HepG2 (cell line): ENCODE data around the gene ACACB. TPM values are rescaled to one million over a fixed set of nuclear protein-coding genes. Genes with fewer than 3 reads are reported as not detected.

Source experiments
- AGO2 ChIP-seq: fragments of 200-400 bp; formaldehyde crosslinking; optimal IDR thresholded peaks from 2 replicates; pipeline ENCODE3; 2017; ENCODE audit warnings: mild to moderate bottlenecking, low read depth, low read length, moderate library complexity
- DNMT1 ChIP-seq: sonication (generic); formaldehyde crosslinking; IDR thresholded peaks from 2 replicates; pipeline ENCODE4 v1.5.1; 2020; ENCODE audit warnings: mild to moderate bottlenecking, missing genetic modification reagents
- ELF4 ChIP-seq: sonication (generic); formaldehyde crosslinking; IDR thresholded peaks from 2 replicates; pipeline ENCODE4 v1.5.0; 2020; ENCODE audit warnings: missing genetic modification reagents, mild to moderate bottlenecking, moderate library complexity, borderline replicate concordance
- JDP2 ChIP-seq: sonication (generic); formaldehyde crosslinking; IDR thresholded peaks from 2 replicates; pipeline ENCODE4 v1.8.1; 2022; ENCODE audit warnings: missing genetic modification reagents, borderline replicate concordance
- NFKBIZ ChIP-seq: IDR thresholded peaks from 2 replicates; pipeline ENCODE4 v1.6.1; 2018; ENCODE audit warnings: missing genetic modification reagents, missing compliant biosample characterization
- NFRKB ChIP-seq: fragments of 450-650 bp; IDR thresholded peaks from 2 replicates; pipeline ENCODE4 v1.6.1; 2017
- NR1H2 ChIP-seq: sonication (generic); formaldehyde crosslinking; IDR thresholded peaks from 2 replicates; pipeline ENCODE4 v1.8.1; 2022; ENCODE audit warnings: low read depth, missing genetic modification reagents, borderline replicate concordance
- PRMT3 ChIP-seq: sonication (generic); formaldehyde crosslinking; IDR thresholded peaks from 2 replicates; pipeline ENCODE4 v1.8.1; 2022; ENCODE audit warnings: low read depth, mild to moderate bottlenecking, moderate library complexity, missing genetic modification reagents, borderline replicate concordance
- PRPF4 ChIP-seq: fragments of 200-400 bp; formaldehyde crosslinking; IDR thresholded peaks from 2 replicates; pipeline ENCODE4 v1.6.1; 2016; ENCODE audit warnings: low read length, low read depth; ENCODE audit not compliant: poor library complexity, severe bottlenecking
- SRY ChIP-seq: sonication (generic); formaldehyde crosslinking; IDR thresholded peaks from 2 replicates; pipeline ENCODE4 v1.8.0; 2022; ENCODE audit warnings: mild to moderate bottlenecking, missing genetic modification reagents
- ZNF12 ChIP-seq: sonication (generic); formaldehyde crosslinking; IDR thresholded peaks from 2 replicates; pipeline ENCODE4 v1.5.0; 2020; ENCODE audit warnings: missing genetic modification reagents
- ZNF430 ChIP-seq: sonication (generic); formaldehyde crosslinking; IDR thresholded peaks from 2 replicates; pipeline ENCODE4 v1.9.0; 2021; ENCODE audit warnings: mild to moderate bottlenecking, missing genetic modification reagents
- ZNF577 ChIP-seq: sonication (generic); formaldehyde crosslinking; IDR thresholded peaks from 2 replicates; pipeline ENCODE4 v1.4.0; 2020; ENCODE audit warnings: mild to moderate bottlenecking, low read depth, missing genetic modification reagents, borderline replicate concordance
- ZNF652 ChIP-seq: IDR thresholded peaks from 2 replicates; pipeline ENCODE4 v1.6.1; 2016; ENCODE audit warnings: low read depth, borderline replicate concordance
- ZNF782 ChIP-seq: sonication (generic); formaldehyde crosslinking; IDR thresholded peaks from 2 replicates; pipeline ENCODE4 v1.4.0; 2020; ENCODE audit warnings: missing genetic modification reagents, mild to moderate bottlenecking, borderline replicate concordance
- polyA plus RNA-seq, 8 experiments: library from polyadenylated mRNA; depleted of rRNA in 3 of 8; stranded (reverse) in 7 of 8; unstranded in 1 of 8; fragments of >200 nt; fragmentation: Illumina TruSeq in 4 of 8; extraction: Trizol in 4 of 8; gene quantifications; 2 replicates each; pipeline versions ENCODE4 v1.2.1 to v1.2.3, GENCODE V29; 2011 to 2016; ENCODE audit warnings: low read depth in 4 of 8, missing spikeins in 1 of 8, mixed read lengths in 1 of 8; ENCODE audit not compliant: insufficient read depth in 1 of 8
- total RNA-seq, 5 experiments: library from RNA; depleted of rRNA; stranded (reverse); fragments of >200 nt; fragmentation: Illumina TruSeq; extraction: Trizol; gene quantifications; 2 replicates each; pipeline ENCODE4 v1.2.3, GENCODE V29; 2016; ENCODE audit warnings: low read depth in 1 of 5
- TF ChIP-seq, protein P1 (sequence below): sonication (generic); formaldehyde crosslinking; IDR thresholded peaks from 2 replicates; pipeline ENCODE4 v1.4.0; 2020; ENCODE audit warnings: mild to moderate bottlenecking, missing genetic modification reagents
- TF ChIP-seq, protein P2 (sequence below): sonication (generic); formaldehyde crosslinking; IDR thresholded peaks from 2 replicates; pipeline ENCODE4 v1.9.0; 2021; ENCODE audit warnings: missing genetic modification reagents, mild to moderate bottlenecking, borderline replicate concordance
- TF ChIP-seq, protein P3 (sequence below): sonication (generic); formaldehyde crosslinking; IDR thresholded peaks from 2 replicates; pipeline ENCODE4 v1.8.1; 2023; ENCODE audit warnings: mild to moderate bottlenecking, inconsistent platforms, moderate library complexity, missing genetic modification reagents, borderline replicate concordance
- TF ChIP-seq, protein P4 (sequence below): sonication (generic); formaldehyde crosslinking; conservative IDR thresholded peaks from 2 replicates; pipeline ENCODE4 v1.4.0; 2020; ENCODE audit warnings: missing genetic modification reagents

The ACACB gene
- total and polyA plus RNA-seq, 2 of the 13 experiments (the other 11 are each of a cell fraction or from before 2014, with no cell fraction given), result 6.2 to 8.6 TPM

DNA sequence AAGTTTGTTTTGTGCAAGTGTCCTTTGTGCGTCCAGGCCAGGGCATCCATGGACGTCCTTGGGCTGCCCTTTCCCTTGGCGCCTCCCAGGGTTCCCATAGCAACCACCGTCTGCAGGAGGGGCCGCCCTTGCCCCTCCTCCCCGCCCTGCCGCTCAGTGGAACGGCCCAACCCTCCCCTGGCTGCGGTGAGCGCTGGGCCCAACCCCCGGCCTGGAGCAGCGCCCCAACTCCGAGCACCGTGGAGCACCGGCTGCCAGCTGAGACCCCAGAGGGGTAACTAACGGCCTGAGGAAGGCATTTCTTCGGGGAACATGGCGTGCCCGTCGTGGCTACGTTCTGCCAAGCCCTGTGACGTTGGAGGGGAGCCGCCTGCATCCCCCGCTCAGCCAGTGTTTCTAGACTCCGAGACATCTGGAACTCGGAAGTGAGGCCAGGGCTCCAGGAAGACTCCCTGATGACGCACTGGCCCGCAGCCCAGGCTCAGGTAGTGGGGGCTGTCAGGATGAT lies 5.3 kb upstream of the ACACB start (continued):
- TF ChIP-seq, protein P1, sequence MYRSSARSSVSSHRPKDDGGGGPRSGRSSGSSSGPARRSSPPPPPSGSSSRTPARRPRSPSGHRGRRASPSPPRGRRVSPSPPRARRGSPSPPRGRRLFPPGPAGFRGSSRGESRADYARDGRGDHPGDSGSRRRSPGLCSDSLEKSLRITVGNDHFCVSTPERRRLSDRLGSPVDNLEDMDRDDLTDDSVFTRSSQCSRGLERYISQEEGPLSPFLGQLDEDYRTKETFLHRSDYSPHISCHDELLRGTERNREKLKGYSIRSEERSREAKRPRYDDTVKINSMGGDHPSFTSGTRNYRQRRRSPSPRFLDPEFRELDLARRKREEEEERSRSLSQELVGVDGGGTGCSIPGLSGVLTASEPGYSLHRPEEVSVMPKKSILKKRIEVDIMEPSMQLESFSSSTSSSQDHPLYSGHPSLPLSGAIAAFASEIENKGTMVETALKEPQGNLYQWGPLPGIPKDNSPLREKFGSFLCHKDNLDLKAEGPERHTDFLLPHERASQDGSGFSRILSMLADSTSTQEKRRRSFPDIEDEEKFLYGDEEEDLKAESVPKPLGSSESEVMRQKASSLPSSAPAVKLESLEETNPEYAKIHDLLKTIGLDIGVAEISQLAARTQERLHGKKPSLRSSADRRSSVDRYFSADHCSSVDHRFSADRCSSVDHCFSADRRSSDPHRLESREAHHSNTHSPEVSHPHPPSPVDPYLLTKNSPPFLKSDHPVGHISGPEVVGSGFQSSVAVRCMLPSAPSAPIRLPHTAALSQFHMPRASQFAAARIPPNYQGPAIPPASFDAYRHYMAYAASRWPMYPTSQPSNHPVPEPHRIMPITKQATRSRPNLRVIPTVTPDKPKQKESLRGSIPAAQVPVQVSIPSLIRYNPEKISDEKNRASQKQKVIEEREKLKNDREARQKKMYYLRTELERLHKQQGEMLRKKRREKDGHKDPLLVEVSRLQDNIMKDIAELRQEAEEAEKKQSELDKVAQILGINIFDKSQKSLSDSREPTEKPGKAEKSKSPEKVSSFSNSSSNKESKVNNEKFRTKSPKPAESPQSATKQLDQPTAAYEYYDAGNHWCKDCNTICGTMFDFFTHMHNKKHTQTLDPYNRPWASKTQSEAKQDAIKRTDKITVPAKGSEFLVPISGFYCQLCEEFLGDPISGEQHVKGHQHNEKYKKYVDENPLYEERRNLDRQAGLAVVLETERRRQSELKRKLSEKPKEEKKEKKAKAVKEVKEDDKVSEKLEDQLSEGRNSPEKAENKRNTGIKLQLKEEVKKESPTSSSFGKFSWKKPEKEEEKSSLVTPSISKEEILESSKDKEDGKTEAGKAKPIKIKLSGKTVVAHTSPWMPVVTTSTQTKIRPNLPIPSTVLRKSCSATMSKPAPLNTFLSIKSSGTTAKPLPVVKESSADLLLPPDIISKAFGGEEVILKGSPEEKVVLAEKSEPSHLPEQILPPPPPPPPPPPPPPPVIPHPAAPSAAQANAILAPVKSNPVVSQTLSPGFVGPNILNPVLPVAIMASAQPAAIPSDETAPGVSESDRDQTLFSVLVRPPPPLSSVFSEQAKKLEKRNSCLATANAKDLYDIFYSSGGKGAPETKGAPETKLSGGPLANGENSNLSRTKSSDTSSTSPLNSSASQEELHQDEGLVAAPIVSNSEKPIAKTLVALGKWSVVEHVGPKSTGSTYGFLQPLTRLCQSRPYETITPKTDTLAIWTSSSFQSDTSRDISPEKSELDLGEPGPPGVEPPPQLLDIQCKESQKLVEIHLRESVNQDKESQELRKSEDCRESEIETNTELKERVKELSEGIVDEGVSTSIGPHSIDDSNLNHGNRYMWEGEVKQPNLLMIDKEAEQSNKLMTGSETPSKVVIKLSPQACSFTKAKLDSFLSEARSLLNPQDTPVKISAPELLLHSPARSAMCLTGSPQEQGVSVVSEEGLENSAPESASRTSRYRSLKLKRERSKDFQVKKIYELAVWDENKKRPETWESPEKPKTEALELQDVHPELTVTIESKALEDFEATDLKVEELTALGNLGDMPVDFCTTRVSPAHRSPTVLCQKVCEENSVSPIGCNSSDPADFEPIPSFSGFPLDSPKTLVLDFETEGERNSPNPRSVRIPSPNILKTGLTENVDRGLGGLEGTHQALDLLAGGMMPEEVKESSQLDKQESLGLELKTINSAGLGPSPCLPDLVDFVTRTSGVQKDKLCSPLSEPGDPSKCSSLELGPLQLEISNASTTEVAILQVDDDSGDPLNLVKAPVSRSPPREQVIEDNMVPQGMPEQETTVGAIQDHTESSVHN, result no peak
- TF ChIP-seq ZNF430 (CRISPR knock-in tag) (no peak), ZNF652 (CRISPR knock-in tag) (no peak), SRY (CRISPR knock-in tag) (peak; percentile 73; the same call in 1 of the 2 replicates), ELF4 (no peak), DNMT1 (no peak), ZNF577 (0 out of 2 replicates have a peak, but pooled peaks have one; percentile 48), ZNF782 (CRISPR knock-in tag) (no peak), NFRKB (no peak), PRMT3 (CRISPR knock-in tag) (no peak), NR1H2 (CRISPR knock-in tag) (no peak), PRPF4 (no peak), AGO2 (peak; percentile 96), JDP2 (CRISPR knock-in tag) (no peak), ZNF12 (peak; percentile 52; the same call in 1 of the 2 replicates), NFKBIZ (CRISPR knock-in tag) (no peak)
- TF ChIP-seq, protein P2, sequence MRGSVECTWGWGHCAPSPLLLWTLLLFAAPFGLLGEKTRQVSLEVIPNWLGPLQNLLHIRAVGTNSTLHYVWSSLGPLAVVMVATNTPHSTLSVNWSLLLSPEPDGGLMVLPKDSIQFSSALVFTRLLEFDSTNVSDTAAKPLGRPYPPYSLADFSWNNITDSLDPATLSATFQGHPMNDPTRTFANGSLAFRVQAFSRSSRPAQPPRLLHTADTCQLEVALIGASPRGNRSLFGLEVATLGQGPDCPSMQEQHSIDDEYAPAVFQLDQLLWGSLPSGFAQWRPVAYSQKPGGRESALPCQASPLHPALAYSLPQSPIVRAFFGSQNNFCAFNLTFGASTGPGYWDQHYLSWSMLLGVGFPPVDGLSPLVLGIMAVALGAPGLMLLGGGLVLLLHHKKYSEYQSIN (CRISPR knock-in tag), result no peak
- TF ChIP-seq, protein P3, sequence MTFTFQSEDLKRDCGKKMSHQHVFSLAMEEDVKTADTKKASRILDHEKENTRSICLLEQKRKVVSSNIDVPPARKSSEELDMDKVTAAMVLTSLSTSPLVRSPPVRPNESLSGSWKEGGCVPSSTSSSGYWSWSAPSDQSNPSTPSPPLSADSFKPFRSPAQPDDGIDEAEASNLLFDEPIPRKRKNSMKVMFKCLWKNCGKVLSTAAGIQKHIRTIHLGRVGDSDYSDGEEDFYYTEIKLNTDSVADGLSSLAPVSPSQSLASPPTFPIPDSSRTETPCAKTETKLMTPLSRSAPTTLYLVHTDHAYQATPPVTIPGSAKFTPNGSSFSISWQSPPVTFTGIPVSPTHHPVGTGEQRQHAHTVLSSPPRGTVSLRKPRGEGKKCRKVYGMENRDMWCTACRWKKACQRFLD (CRISPR knock-in tag), result no peak
- TF ChIP-seq, protein P4, sequence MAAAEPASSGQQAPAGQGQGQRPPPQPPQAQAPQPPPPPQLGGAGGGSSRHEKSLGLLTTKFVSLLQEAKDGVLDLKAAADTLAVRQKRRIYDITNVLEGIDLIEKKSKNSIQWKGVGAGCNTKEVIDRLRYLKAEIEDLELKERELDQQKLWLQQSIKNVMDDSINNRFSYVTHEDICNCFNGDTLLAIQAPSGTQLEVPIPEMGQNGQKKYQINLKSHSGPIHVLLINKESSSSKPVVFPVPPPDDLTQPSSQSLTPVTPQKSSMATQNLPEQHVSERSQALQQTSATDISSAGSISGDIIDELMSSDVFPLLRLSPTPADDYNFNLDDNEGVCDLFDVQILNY, result peak; percentile 44; the same call in 1 of the 2 replicates
